ENCODE results near the gene PRELID2.
"Not testable (repeated sequence)": the region's sequence is repeated elsewhere in the genome, so short reads cannot be mapped to it uniquely, and the experiment has no call there.

PRELID2 gene

DNA sequence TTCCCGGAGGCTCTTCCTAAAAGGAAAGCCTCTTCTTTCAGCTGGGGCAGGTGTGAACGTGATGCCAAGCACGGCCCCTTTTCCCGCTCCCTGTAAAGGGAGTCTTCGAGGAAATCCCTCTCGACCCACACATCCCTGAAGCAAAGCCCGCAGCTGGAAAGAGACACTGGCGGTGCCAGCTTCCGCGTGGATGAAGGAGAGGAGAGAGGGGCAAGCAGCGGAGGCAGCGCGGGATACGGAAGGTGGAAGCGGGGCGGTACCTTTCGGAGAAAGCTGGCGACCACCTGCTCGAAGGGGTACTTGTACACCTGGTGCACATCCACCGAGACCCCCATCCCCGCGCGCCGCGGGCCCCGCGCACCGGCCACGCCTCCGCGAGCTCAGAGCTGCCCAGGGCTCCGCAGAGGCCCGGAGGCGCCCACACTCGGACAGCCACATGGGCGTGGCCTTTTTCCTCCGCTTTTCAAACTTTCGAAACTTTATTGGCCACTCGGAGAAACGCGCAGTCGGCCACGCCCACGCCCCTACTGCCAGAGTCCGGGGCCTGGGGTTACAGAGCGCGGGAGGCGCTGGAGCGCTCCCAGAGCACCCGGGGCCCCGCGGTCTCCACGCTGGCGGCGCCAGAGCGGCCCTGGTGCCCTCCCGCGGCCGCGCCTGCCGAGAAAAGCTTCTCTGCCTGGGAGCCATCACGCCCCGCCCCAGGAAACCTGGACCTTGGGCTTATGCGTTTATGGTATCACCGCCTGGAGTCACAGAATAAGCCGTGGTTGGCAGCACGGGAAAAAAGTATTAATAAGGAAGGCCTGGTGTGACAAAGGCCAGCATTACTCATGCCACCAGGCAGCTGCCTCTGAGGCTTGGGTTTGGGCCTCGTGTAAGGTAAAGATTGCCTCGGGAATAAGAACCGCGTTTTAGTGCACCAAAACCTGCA is at the start of gene PRELID2:
TSS of gene PRELID2 (minus strand) at position 426 of the 931 bp plus-strand sequence. CDS start at position 335, 91 bp downstream.
- DNase-seq: peak; percentile 95

DNA sequence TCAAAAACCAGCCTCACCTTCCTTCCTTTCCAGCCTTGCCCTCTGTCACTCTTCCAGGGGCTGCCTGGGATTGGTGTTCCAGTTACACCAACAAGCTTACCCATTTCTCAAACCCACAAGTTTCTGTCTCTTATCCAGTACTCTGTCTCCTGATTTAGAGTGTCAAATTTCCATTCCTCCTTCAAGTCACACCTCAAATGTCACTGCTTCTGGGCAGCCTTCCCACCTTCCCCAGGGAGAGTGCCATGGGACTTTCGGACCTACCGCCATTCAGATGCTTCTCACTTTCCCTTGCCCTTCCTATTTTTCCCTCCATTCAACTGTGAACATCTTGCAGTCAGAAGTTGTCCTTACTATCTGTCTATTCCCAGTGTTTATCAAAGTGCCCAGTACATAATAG is 39.6 kb upstream of the PRELID2 start:
- no peak for DNase-seq

DNA sequence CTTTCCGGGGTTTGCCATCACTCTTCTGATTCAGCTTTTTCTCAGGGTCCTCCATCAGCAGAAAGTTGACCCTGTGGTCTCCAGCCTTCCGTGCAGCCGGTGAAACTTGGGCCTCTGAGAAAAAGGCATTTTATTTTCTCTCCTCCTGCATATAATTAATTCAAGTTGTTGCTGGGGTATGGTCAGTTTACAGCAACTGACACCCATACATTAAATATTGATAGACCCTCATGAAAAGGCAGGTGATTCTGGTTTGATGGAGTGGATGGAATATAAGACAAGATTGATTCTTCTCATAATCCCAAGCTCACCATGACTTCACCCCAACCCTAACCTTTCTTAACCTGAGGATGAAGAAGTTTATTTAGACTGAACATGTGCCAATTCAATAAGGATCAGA is 37.8 kb upstream of the PRELID2 start, which contains the start of gene GRXCR2:
TSS of gene GRXCR2 (minus strand) at position 101 of the 400 bp plus-strand sequence. CDS start at position 55, 46 bp downstream.
- peak; percentile 13 for DNase-seq

DNA sequence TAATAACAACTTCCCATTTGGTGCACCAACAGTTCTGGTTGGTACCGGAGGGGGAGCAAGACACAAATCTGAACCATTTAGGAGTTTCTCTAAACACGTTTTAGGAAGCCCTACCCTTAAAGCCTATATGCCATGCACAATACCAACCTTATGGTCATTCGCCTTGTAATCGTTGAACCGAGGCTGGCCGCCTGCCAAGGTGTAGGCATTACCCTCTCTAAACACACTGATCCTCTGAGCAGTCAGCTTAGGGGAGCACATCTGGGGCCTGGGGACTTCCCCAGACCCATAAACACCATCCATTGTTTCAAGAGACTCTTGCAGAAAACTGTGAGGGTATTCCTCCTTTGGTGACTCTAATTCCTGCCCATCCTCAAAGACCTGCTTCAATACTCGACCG is 37.3 kb upstream of the PRELID2 start:
- DNase-seq: peak; percentile 94

DNA sequence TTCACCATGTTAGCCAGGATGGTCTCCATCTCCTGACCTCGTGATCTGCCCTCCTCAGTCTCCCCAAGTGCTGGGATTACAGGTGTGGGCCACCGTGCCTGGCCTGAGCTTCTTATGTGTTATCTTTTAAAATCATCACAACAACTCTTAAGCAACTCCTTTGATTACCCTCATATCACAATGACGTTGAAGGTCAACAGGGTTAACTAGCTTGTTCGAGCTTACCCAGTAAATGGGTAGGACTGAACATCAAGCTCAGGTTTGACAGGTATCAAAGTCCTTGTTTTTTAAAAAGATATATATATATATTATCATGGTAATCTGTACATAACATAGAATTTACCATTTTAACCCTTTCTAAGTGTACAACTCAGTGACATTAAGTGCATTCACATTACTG is 34.6 kb upstream of the PRELID2 start:
- DNase-seq: no peak

DNA sequence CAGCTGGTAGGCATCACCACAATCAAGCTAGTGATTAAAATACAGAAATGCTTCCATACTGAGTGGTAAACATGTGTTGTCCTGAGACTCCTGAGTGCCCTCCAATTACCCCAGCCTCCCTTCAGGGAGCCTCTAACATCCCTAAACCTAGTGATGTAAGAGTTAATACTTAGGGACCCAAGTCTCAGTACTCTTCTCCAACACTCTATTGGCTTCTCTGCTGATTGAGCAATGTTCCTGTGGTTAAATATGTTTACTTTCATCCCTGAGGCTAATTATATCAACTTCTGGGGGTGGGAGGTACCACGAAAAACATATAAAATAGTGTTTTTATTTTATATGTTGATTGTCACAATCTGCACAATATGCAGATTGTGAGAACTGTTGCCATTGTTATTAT is 32.7 kb upstream of the PRELID2 start:
- DNase-seq: no peak

DNA sequence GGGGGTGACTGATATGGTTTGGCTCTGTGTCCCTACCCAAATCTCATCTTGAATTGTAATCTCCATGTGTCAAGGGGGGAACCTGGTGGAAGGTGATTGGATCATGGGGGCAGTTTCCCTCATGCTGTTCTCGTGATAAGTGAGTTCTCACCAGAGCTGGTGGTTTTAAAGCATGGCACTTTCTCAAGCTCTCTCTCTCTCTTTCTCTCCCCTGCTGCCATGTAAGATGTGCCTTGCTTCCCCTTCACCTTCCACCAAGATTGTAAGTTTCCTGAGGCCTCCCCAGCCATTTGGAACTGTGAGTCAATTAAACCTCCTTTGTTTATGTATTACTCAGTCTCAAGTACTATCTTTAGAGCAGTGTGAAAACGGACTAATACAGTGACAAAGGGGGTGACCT is 29.3 kb upstream of the PRELID2 start:
- DNase-seq: not testable (repeated sequence)

DNA sequence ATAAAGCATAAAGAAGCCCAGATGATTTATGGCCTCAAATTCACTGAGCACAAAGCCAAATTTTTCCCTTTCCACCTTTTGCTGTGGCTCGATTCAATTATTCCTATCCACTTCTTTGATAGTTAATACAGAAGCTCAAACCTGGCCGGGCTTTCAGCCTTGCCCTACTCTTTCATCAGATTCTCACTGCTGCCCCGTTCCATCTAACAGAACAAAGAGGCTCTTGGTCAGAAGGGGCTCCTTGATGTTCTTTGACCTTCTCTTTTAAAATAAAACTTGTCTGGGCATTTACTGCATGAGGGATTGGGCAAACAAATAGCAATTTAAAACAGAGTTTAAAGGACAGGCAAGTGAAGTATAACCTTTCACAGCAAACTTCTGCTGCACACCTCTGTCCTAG is 27.9 kb upstream of the PRELID2 start:
- no peak for DNase-seq

DNA sequence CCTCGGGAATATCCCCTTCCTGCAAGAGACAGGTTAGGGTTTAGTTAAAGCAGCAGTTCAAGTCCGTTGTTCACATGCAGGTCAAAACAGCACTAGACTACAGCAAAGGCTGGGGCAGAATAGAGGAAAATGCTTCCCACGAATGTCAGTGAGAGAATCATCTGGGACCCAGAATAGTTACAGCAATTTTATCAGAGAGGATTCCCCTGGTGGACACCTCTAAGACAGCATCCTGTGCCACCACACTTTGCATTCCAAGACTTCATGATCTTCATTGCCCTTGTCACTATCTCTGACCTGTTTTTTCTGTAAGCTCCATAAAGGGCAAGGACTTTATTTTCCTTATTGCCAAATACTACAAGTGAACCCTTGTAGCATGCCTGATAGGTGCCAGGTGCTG is 24.8 kb upstream of the PRELID2 start:
- peak; percentile 54 for DNase-seq

DNA sequence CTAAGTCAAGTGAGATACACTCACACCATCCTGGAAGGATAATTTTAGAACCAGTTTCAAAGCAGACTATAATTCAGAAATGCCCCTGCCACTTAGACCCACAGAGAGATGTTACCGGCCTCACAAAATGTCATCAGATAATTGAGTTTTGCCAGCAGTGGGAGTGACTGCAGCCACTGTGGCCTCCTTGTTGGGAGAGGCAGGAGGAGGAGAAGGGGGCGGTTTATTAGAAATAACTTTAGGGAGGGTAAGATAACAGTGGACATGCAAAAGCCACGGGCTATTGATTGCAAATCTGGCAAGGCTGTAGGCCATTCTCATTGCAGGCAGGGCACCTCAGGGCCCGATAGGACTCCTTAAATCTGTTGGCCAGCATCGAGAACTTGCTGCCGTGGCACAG is 24.3 kb upstream of the PRELID2 start:
- no peak for DNase-seq

DNA sequence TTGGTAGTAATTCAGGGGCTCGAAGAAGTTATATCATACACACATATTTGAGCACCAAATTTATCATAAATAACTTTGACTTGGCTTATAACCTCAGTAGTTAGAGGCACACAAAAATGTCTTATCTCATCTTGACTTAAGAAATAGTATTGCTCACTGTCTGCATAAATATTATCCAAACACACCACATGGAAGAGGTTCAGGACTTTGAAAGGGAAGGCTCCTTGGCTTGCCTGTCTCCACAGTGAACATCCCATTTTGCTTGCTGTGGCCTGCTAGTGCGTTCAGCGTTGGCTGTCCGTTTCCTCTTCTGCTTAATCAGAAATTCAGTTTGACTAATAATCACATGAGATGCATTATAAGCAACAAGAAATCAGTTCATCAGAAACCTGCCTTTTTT is 23.8 kb upstream of the PRELID2 start:
- no peak for DNase-seq

DNA sequence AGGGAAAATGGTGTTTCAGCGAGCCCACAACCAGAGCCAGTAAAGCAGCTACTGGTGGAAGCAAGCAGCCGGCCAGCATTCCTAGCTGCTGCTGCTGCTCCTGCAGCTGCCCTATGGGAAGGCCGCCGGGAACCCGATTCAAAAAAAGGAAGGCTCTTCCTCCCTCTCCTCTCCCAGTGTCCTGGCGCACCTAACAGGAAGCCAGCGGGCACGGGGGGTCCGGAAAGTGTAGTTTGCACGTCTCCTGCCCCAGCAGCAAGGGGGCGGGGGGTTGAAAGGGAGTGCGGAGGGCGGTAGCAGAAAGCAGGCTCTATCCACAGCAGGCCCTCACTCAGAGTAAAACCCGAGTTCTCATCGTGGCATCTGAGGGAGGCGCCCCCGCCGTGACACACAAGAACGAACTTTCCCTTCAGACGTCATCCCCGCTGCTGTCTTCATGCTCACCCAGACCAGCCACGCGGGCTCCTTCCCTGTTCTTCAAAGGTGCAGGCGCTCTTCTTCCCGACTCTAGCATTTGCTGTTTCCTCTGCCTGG is 21.2 kb upstream of the PRELID2 start:
- no peak for DNase-seq

DNA sequence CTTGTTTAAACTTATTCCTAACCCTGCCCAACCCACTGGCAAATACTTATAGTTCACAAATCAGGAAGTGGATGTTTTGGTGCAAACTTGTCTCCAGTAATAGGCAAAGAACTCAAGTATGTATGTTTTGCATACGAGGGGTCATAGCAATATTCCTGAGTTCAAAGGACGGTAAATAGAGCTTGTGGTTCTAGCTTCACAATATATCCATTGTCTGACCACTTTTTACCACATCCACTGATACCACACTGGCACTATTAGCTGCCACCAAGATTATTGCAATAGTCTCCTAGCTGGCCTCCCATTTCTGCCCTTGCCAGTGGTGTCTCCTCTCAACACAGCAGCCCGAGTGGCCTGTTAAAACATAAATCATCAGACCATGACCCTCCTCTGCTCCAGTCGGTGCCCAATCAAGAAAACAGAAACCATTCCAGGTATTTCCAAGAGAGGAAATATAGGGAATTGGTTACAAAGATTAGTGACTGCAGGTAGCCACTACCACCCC is 20.7 kb upstream of the PRELID2 start:
- DNase-seq: no peak

DNA sequence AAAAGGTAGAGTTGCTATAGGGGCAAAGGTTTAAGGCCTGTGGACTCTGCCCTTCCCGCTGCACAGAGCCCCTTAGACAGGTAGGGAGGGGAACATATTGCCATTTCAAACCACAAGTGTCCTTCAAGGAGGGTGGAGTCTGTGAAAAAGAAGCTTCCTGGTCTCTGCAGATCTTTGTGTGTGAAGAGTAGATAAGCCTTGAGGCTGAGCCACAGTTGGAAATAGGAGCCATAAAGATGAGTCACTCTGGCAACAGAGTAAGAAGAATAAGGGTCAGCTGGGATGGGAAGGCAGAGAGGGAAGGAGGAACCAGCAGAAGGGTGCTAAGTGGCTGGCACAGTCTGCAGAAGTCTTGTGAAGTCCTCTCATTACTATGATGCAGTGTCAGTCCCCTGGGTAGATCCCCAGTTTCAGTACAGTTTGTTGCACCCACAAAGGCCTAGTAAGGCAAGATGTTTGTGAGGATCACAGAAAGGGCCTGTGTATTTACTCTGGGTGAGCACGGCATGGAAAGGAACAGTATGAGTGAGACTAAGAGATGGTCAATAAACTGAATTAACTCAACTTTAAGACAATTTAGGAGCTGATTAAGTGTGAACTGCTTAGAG is 19.6 kb upstream of the PRELID2 start:
- DNase-seq: no peak

DNA sequence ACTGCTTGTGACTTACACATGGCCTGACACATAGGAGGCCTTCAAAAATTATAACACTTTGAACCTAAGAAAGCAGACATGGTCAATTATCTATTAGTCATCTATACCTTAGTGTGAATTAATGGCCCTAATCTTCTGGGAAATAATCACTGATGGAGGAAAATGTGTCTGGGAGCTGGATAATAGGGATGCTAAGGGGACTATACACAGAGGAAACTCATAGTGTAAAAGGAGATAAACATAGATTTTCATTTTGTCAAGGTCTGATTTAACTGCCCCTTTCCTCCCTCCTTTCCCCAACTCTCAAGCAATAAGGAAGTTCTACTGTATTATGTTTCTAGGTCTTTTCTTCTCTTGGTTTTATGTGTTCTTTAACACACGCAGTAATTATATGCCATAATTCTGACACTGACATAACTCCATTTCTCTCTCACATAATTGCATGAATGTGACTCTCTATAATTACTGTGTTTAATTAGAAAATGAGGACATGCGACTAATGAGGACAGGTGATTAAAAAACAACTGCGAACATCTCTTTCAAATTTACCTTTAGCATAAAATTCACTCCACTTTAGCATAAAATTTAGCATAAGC is 18.7 kb upstream of the PRELID2 start:
- DNase-seq: no peak

DNA sequence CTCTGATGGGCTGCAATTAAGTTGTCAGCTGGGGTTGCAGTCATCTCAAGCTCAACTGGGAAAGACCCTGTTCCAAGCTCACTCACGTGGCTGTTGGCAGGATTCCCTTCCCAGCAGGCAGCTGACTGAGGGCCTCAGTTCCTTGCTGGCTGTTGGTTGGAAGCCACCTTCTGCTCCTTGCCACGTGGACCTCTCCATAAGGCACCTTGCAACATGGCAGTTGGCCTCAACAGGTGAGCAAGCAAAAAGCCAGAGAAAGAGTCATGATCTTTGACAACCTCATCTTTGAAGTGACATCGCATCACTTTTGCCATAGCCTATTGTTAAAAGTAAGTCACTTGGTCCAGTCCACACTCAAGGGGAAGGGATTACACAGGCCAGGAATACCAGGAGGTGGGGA is 17.8 kb upstream of the PRELID2 start:
- DNase-seq: no peak

DNA sequence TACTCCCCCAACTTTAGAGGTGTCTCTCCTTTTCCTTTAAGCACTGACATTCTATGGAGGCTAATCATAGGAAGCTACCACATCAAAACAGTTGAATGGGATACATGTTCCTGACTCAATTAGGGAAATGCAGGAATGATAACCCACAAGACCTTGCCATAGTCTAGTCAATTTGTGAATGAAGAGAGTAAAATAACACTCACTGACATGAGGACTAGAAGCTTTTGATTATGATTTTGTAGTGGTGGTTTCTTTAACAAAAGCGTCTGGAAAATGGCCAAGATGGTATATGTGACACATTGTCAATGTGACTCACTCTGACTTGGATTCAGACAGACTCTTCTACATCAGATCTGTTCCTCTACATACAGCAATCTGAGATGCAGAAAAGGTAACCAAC is 13.7 kb upstream of the PRELID2 start:
- DNase-seq: no peak

DNA sequence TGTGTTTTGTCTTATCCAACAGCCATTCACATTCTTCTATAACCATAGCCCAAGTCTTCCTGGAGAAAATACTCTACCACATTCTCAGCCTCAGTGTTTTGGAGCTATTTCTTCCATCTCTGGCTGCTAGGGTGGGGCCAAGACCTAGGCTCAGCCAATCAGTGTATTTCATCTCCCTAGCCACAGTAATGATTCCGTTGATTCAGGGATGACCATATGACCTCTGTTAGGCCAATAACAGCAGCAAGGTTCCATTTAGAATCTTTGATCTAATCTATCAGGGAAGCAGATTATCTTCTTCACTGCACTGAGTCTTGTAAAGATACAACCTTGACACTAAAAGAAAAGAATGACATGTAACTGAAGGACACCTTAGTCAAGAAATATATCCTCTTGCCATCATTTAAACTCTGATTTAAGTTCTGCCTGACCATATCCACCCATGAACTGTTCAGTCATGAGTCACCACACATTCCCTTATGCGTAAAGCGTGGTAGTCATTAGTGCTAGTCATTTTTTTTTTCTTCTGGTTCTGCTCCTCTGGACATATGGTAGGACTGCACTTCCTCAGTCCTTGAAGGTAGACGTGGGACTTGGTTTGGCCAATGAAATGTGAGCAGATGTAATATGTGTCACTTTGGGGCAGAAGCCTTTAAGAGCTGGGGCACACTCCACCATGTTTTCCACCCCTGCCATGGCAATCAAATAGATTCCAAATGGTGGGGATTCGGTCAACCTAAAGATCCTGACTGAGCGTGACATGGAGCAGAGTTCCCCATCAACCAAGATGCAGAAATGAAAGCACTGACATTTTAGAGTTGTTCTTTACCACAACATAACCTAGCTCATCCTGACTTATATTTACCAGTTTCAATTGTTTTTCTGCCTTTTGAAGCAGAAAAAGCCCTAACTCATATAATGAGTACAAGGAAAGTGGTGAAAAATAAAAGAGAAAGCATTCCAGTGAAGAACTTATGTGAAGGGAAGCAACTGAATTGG is 12.7 kb upstream of the PRELID2 start:
- no peak for DNase-seq

DNA sequence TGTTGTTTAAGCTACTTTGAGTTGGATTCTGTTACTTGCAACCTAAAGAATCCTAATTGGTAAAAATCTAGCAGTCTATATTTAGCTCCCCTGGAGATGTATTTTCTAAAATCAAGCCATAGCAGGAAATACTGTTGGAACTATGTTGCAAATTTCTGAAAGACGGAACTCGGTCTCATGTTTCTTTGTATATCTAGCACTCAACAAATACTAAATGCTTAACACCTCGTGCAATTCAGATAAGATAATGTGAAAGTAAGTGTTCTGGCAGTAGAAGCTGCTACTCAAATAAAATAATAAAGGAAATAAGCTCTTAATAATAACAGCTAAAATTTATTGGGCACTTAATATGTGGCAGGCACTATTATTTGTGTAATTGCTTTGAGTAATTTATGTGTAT is 10.9 kb upstream of the PRELID2 start:
- no peak for DNase-seq

DNA sequence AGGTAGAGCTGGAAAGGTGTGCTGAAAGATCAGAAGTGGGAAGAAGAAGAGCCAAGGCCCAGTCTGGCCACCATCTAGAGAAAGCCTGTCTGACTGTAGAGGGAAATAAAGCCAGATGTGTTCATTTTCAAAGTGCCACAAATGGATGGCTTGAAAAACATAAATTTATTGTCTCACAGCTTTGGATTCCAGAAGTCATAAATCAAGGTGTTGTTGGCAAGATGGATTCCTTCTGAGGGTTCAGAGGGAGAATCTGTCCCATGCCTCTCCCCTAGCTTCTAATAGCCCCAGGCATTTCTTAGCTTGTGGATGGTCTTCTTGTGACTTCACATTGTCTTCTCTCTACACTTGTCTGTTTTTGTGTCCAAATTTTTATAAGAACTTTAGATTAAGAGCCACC is 6.2 kb upstream of the PRELID2 start:
- DNase-seq: no peak

DNA sequence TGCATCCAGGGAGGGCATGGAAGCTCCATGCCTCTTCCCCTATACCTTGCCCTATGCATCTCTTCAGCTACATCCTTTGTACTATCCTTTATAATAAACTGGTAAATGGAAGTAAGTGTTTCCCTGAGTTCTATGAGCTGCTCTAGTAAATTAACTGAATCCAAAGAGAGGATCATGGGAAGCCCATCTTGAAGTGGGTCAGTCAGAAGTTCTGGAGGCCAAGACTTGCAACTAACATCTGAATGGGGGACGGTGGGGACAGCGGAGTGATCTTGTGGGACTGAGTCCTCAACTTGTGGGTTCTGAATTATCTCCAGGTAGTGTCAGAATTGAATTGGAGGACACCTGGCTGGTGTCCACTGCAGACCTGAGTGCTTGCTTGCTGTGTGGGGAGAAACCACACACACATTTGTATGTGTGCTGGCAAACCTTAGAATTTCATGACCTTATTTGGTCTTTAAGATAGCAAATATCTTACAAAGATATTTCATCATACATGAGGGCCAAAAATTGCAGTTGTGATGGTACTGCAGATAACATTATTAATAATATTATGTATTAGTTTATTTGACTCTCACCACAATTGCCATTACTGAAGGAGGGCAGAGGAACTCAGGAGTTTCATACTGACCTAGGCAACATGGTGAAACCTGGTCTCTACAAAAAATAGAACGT is 5.5 kb upstream of the PRELID2 start:
- DNase-seq: no peak

DNA sequence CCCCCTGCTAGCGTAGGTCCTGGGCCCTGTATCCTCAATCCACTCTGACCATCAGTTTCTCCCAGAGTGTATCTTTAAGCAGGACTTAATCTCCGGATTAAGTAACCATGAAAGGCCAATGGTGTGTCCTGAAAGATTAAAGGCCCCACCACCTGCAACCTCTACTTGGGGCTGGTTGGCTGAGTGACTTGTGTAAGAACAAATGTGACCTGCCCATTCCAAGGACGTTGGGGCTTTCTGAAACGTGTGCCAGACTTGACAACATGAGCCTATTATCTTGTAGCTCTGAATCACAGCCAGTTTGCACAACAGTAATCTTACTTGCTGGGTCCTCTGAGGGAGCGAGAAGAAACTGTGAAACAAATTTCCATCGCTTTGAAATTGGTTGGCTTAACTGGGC is 3.1 kb upstream of the PRELID2 start:
- peak; percentile 99 for DNase-seq
